ENCODE data around the gene AQP10. TPM values are rescaled to one million over a fixed set of nuclear protein-coding genes. Genes with fewer than 3 reads are reported as not detected.

The AQP10 gene
- total and polyA plus RNA-seq, 4 donors = 0.28 to 1.4 (median 0.48) TPM

GRCh38 chr1:154295408-154296235 is 25.3 kb upstream of the AQP10 start:
- H3K4me3 ChIP-seq = no peak overlapping the region
- no peaks in the 10 kb centered on the region for H3K27me3 ChIP-seq (ENCODE audit: control insufficient read depth in 3 of 3, insufficient read depth in 3 of 3, low read length in 2 of 3)
- peaks cover 0 to 10% (median 3%) of the 10 kb centered on the region in 4 donors for H3K9me3 ChIP-seq (ENCODE audit: control insufficient read depth in 4 of 4, insufficient read depth in 3 of 4, low read length in 3 of 4)
- no peak overlapping the region for H3K27ac ChIP-seq (ENCODE audit: low read depth in 1 of 2, low read length in 1 of 2)
- TF ChIP-seq CTCF (IDR thresholded peaks at IDR 0.05; ENCODE audit: control extremely low read depth, extremely low read depth) = no peak
- DNase-seq = no peak
- no peaks in the 10 kb centered on the region for H3K4me1 ChIP-seq (ENCODE audit: control insufficient read depth in 5 of 5, insufficient read depth in 5 of 5, low read length in 5 of 5)
- no peak overlapping the region for H3K9ac ChIP-seq (ENCODE audit: insufficient read depth in 1 of 2, low read length in 2 of 2)
- WGBS, 2 donors = 85 to 88% methylated on average over 8 of the region's 8 CpGs
- no peak for ATAC-seq (ENCODE audit: insufficient read depth, low FRiP score)
- no peaks in the 10 kb centered on the region for H3K36me3 ChIP-seq (ENCODE audit: control insufficient read depth in 4 of 4, insufficient read depth in 4 of 4, low read length in 4 of 4)

GRCh38 chr1:154301582-154301981 is 19.3 kb upstream of the AQP10 start:
- no peak overlapping the region for H3K4me3 ChIP-seq
- 78 to 79% methylated on average over 1 of the region's 1 CpG for WGBS, 2 donors

GRCh38 chr1:154304664-154305337 is 16.1 kb upstream of the AQP10 start:
- Histone ChIP-seq H3K27ac (ENCODE audit: low read depth in 1 of 2, low read length in 1 of 2) (no peak overlapping the region), H3K36me3 (ENCODE audit: control insufficient read depth in 4 of 4, insufficient read depth in 4 of 4, low read length in 4 of 4) (no peaks in the 10 kb centered on the region), H3K4me1 (ENCODE audit: control insufficient read depth in 5 of 5, insufficient read depth in 5 of 5, low read length in 5 of 5) (no peaks in the 10 kb centered on the region), H3K9me3 (ENCODE audit: control insufficient read depth in 4 of 4, insufficient read depth in 3 of 4, low read length in 3 of 4) (peaks cover 0 to 3% (median 0%) of the 10 kb centered on the region in 4 donors), H3K4me3 (no peak overlapping the region), H3K27me3 (ENCODE audit: control insufficient read depth in 3 of 3, insufficient read depth in 3 of 3, low read length in 2 of 3) (no peaks in the 10 kb centered on the region), H3K9ac (ENCODE audit: insufficient read depth in 1 of 2, low read length in 2 of 2) (no peak overlapping the region)
- DNase-seq = no peak
- TF ChIP-seq CTCF (IDR thresholded peaks at IDR 0.05; ENCODE audit: control extremely low read depth, extremely low read depth) = no peak
- WGBS, 2 donors = 83 to 88% methylated on average over 9 of the region's 9 CpGs
- no peak for ATAC-seq (ENCODE audit: insufficient read depth, low FRiP score)

More at GRCh38 chr1:154301582-154301981, 19.3 kb upstream of the AQP10 start:
- no peak overlapping the region for H3K27ac ChIP-seq (ENCODE audit: low read depth in 1 of 2, low read length in 1 of 2)
- no peak for ATAC-seq (ENCODE audit: insufficient read depth, low FRiP score)
- H3K4me1 ChIP-seq (ENCODE audit: control insufficient read depth in 5 of 5, insufficient read depth in 5 of 5, low read length in 5 of 5) = no peaks in the 10 kb centered on the region
- no peak for TF ChIP-seq CTCF (IDR thresholded peaks at IDR 0.05; ENCODE audit: control extremely low read depth, extremely low read depth)
- H3K9me3 ChIP-seq (ENCODE audit: control insufficient read depth in 4 of 4, insufficient read depth in 3 of 4, low read length in 3 of 4) = no peaks in the 10 kb centered on the region
- H3K36me3 ChIP-seq (ENCODE audit: control insufficient read depth in 4 of 4, insufficient read depth in 4 of 4, low read length in 4 of 4) = no peaks in the 10 kb centered on the region
- no peak overlapping the region for H3K9ac ChIP-seq (ENCODE audit: insufficient read depth in 1 of 2, low read length in 2 of 2)
- H3K27me3 ChIP-seq (ENCODE audit: control insufficient read depth in 3 of 3, insufficient read depth in 3 of 3, low read length in 2 of 3) = no peaks in the 10 kb centered on the region
- DNase-seq = no peak
